HG03159 (cell line): ENCODE data around the gene SETD2.

Experiments
- ATAC-seq: cut with Tn5 transposase; IDR thresholded peaks from one replicate; pipeline ENCODE4 v1.9.1; 2021; ENCODE audit warnings: mild to moderate bottlenecking, moderate library complexity; ENCODE audit not compliant: unreplicated experiment

SETD2 gene

DNA sequence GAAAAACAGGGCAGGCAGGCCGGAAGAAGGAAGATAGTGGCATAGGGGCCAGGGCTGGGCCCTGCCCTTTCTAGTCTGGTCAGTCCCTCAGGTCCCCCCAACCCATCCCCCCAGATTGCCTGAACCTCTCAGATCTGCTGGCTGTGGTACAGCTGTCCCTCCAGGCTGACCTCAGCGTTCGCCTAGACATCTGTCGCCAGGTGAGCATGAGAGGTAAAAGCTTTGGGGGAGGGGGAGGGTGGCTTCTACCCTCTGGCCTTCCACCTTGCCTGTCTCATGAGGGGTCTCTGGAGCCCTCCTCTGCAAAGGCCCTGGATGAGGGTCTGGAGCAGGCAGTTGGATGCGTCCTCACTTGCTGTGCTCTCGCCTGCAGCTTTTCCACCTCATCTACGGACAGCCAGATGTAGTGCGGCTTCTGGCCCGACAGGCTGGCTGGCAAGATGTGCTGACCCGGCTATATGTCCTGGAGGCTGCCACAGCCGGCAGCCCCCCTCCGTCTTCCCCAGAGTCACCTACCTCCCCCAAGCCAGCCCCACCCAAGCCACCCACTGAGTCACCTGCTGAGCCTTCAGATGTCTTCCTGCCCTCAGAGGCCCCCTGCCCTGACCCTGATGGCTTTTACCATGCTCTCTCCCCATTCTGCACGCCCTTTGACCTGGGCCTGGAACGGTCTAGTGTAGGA, 164.3 kb downstream of the SETD2 start:
- no peak for ATAC-seq

DNA sequence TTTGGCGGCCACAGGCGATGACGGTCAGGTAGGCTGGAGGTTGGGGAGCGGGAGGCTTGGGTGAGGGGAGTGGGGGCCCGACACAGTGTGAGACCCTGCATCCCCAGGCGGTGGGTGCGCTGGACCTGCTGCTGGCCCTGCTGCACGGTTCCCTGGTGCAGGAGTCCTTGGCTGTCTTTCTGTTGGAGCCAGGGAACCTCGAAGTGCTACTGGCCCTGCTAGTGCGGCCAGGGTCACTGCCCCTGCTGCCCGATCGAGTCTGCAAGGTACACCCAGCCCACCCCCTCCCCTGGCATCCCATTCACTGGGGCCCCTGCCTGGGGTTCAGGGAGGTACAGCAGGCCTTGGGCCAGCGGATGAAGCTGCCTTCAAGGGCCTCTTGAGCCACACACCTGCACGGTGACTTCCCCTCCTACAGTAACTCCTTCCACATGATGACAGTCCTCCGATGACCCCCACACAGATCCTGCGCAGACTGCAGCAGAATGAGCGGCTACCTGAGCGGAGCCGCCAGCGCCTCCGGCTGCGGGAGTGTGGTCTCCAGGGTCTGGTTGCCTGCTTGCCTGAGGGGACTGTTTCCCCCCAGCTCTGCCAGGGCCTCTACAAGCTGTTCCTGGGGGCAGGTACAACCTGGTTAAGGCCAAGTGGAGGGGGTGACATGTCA, 164.9 kb downstream of the SETD2 start:
- no peak for ATAC-seq

DNA sequence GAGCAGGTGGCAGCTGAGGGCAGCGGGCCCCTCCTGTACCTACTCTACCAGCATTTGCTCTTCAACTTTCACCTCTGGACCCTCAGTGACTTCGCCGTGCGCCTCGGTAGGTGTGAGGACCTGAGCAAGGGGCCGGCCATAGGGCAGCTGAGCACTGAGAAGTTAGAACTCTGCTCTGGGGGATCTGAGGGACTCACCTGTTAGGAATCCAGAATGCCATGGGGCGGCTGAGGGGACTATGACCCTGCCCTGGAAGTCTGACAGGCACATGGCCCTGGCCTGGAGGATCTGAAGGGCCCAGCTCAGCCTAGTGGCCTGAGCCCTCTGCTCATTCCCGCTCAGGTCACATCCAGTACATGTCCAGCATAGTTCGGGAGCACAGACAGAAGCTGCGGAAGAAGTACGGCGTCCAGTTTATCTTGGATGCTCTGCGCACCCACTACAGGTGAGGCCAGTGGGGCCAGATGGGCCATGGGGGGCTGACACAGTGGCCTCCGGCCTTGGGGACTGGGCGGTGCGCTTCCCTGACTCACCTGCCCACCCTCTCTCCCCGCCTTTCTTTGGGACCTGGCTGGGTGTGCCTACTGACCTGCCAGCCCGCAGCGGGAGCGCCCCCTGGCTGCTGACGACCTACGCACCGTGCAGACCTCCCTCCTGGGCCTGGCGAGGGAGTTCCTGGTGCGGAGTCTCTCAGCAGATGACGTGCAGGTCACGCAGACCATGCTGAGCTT, 165.6 kb downstream of the SETD2 start:
- ATAC-seq, result no peak

DNA sequence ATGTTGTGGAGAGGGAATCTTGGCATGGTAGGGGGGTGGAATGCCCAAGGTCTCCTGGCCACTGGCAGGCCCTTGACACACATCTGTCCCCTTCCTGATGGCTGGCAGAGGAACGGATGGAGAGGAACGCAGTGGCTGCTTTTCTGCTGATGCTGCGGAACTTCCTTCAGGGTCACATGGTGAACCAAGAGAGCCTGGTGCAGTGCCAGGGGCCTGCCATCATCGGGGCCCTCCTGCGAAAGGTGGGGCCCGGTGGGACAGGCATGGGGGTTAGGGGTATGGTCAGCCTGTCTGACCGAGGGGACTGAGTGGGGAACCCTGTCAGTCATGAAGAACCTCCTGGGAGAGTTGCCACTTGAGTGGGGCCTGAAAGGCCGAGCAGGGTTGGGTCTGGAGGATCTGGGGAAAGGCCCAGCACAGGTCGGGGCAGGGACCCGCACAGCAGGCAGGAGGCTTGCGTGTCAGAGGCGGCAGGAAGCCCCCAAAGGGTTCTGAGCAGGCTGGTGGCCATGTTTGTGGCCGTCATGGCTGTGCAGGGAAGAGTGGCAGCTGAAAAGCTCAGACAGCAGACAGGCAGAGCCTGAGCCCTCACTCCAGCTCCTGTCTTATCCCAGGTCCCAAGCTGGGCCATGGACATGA, 166.3 kb downstream of the SETD2 start:
- no peak for ATAC-seq

DNA sequence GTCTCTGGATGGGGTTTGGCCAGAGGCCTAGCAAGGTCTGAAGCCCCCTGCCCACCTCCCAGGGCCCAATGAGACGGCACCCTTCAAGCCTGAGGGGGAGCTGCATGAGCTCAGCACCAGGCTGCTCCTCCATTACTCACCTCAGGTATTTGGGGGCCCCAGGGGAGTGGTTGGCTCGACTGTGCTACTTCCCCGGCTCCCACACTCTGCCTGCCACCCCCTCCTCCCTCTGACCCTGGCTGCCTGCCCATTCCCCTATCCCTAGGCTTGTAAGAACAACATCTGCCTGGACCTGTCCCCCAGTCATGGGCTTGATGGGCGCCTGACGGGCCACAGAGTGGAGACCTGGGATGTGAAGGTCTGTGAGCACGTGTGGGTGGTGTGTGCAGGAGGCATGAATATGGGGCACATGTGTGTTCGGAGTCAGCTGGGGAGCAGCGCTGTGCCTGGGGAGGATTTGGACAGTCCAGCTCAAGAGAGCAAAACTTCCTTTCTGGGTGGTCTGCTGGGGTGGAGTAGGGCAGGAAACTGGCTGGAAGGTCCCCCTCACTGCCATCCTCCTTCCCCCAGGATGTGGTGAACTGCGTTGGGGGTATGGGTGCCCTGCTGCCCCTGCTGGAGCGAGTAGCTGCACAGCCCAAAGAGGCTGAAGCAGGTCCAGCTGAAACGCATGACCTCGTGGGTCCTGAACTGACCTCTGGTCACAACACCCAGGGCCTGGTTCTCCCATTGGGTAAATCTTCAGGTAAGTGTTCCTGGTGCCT, 167.0 kb downstream of the SETD2 start:
- no peak for ATAC-seq

DNA sequence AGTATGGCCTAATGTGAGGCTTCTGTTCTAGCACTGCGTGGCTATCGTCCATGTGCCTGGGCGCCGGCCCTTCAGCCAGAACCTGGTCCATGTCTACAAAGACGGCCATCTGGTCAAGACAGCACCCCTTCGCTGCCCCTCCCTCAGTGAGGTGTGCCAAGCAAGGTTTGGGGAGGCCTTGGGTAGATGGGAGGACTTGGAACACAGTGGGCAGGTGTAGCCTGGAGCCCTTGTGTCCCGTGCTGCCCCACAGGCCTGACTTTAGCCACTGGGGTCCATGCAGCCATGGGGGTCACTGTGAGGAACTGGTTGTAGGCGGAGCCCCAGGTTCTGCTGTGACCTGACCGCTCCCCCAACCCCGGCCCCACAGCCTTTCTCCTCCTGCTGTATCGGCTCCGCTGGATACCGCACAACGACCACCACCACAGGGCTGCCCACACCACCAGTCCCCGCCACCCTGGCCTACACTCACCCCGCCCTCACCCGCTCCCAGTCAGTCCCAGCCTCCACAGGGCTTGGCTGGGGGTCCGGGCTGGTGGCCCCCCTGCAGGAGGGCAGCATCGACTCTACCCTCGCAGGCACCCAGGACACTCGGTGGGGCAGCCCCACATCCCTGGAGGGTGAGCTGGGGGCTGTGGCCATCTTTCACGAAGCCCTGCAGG, 167.9 kb downstream of the SETD2 start:
- no peak for ATAC-seq

DNA sequence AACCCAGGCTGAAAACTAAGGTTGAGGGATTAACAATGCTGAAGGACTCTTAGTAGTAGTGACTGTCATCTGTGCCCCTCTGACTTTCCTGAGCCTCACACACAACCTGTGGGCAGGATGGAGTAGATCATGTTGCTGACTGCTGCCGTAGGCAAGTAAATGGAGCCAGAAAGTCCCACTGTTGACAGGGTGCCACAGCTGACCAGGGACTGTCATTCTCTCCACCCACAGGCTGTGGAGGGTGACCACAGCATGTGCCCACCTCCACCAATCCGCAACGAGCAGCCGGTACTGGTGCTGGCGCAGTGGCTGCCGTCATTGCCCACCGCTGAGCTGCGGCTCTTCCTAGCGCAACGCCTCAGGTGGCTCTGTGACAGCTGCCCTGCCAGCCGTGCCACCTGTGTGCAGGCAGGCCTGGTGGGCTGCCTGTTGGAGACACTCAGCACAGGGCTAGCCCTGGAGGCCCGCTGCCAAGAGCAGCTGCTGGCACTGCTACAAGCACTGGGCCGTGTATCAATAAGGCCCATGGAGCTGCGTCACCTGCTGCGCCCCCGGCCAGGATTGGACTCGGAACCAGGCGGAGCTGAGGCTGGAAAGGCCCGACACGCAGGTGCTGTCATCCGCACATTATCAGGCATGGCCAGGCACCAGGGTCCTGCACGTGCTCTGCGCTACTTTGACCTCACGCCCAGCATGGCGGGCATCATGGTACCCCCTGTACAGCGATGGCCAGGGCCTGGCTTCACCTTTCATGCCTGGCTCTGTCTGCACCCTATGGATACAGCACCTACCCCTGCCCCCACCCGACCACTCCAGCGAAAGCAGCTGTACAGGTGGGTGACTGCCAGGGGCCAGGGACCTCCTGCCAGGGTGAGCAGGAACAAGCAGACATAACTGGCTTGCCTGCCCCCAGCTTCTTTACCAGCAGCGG, 168.8 kb downstream of the SETD2 start:
- ATAC-seq, result no peak

DNA sequence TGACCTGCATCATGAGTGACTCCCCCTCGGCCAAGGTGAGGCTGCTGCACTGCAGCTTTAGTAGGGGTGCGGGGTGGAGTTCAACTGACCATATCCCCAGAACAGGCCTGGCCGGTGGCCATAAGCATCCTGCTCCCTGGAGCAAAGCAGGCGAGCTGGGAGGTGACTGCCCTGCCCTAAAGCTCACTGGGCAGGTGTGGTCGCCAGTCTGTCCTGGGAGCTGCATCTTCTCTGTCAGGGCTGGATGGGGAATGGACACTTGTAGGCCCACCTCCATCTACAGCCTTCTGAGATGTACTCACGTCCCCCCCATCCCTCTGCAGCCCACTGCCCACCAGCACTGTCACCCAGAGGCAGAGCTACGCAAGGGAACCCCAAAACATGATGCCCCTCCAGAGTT, 169.9 kb downstream of the SETD2 start:
- no peak for ATAC-seq

DNA sequence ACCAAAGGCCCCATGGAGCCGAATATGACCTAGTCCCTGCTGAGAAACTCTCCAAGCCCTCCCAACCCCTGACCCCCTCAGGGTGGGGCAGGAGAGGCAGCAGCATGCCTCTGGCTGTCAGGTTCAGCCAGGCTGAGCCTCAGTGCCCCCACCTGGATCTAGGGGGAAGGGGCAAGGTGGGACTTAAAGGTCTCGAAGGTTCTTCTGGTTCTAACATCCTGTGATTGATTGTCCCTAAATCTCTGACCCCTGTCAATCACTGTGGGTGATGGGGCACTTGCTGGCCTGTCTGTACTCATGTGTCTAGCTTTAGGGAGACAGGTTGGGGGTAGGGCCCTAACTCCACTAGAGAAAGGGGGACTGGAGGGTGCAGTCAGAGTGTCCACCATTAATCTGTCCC, 170.6 kb downstream of the SETD2 start:
- ATAC-seq, result no peak

DNA sequence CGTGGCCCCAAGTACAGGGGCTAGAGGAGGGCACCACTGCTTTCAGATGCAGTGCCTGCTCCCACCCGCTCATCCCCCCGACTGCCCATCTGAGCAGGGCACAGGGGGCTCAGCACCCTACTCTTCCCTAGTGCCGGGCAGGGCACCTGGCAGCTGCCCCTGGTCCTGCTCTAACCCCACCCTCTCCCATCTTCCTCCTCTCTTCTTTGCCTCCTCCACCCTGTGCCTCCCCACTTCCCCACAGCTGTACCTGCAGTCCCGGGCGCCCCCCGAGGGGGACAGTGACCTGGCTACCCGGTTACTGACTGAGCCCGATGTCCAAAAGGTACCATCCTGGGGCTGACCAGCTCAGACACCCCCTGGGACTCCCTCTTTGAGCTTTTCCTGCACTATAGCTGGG, 171.7 kb downstream of the SETD2 start:
- ATAC-seq, result no peak

DNA sequence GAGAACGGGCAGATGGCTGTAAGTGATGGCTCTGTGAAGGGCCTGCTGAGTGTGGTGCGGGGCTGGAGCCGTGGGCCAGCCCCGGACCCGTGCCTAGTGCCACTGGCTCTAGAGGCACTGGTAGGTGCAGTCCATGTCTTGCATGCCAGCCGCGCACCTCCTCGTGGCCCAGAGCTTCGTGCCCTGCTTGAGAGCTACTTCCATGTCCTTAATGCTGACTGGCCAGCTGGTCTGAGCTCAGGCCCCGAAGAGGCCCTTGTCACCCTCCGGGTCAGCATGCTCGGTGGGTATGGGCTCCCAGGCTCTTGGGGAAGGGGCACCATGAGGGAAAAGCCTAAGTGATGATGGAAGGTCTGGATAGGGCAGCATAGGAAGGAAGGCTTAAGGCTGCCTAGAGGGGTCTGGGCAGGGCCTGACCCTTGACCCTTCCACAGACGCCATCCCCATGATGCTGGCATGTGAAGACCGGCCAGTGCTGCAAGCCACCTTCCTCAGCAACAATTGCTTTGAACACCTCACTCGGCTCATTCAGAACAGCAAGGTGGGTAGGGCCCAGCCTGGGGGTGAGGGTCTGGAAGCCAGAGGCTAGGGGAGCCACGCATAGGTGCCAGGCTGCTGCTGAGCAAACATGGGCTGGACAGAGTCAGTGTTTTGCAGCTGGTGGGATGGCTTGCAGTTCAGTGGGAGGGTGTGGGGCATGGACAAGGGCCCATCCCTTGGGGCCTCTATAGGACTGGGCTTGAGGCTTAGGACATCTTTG, 172.3 kb downstream of the SETD2 start:
- no peak for ATAC-seq

DNA sequence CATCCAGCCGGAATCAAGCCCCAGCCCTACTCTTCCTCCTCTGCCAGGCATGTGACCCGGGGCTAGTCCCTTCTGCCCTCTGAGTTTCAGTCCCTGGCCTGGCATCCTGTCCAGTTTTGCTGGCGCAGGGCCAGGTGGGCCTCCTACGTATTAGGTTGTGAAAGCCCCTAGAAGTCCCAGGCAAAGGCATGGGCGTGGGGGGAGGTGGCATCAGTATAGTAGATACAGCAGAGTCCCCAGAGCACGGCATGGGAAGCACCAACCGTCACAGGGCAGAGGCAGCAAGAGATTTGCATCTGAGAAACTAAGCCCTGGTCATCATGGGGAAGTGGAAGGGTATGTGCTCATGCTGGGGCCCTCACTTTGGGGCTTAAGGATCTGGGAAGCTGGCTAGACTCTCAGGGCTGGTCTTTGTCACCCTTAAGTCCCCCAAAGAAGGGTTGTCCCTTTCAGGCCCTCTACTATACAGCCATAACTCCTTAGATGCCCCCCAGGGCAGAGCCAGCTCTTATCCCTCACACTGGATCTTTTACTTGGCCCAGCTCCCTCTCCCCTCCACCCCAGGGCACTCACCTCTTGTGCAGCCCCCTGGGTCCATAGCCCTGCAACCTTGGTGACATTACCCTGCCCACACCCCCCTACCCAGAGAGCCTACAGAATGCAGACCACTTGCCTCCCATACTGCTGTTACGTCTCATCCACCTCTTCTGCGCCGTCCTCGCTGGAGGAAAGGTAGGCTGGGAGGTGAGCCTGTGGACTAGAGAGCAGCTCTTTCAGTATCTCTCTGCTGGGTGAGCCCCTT, 173.1 kb downstream of the SETD2 start:
- ATAC-seq, result no peak

DNA sequence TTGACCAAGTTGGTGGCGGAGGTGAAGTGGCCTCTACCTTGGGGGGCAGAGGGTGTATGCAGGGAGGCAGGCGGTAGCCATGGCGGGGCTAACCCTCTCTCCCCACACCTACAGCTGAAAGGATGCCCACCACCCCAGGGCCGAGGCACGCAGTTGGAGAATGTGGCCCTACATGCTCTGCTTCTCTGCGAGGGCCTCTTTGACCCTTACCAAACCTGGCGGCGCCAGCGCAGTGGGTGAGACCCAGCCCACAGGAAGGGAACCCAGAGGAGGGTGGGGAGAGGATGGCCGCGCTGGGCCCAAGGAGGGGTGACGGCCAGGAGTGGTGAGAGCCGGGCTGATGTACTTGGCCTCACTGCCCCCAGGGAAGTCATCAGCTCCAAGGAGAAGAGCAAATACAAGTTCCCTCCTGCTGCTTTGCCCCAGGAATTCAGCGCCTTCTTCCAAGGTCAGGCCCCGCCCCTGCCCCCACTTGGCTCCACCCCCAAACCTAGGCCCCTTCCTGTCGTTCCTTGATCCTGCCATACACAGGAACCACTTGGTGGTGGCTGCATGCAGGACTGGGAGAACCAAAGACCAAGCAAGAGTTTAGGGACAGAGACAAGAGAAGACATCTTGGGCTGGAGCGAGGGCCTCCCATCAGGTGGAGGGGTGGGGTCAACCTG, 174.6 kb downstream of the SETD2 start:
- no peak for ATAC-seq

DNA sequence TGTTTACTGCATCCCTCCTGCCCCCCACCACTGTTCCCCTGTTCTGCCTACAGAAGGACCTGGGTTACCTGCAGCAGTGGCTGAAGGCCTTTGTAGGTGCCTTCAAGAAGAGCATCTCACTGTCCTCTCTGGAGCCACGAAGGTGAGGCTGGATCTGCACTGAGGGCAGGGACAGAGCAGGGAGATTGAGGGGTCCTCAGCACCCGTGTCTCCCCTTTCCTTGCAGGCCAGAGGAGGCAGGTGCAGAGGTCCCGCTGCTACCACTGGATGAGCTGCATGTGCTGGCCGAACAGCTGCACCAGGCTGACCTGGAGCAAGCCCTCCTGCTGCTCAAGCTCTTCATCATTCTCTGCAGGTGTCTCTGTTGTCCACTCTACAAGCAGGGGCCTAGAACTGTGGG, 175.3 kb downstream of the SETD2 start:
- no peak for ATAC-seq

DNA sequence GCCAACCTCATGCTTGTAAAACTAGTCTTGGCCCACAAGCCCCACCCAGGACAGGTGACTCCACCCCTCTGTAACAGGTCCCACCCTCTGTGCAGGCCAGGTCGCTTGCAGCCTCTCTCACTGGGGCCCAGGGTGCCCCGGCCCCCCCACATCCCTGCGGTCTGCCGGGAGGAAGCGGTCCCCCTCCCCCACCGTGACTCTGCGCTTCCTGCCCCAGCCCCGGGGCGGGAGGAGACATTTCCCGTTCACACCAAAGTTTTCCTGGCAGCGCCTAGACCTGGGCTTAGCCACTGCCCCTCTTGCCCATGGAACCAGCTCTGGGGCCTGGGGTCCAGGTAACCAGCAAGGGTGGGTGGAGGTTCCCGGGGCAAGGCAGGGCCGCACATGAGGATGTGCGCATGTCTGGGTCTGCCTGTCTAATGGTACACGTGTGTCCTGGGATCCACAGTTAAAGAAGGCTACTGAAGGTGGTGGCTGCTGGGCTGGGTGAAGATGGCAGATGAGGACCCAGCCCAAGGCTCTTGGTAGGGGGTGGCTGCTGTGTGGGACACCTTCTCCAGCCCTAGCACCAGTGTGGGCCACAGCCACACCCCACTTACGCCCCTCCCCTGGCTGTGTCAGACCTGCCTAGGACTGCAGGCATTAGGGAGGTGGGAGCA, 176.0 kb downstream of the SETD2 start:
- ATAC-seq, result peak; percentile 74

DNA sequence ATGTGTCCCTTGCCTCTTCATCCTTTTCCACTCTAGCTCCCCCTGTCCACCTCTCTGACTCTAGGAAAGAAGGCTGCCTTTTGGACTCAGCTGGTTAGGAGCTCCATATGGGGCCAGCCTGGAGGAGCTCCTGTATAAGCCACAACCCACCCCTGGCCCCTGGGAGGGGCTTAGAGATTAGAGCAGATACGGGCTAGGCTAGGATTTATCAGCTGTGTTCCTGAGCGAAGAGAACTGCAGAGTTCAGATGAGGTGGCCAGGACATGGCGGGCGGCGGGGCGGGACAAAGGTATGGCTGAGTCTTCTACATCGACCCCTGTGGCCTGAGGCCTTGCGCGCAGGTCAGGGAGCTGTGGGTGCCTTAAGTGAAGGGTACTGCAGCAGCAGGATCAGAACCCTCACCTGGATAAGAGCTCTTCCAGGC, 176.6 kb downstream of the SETD2 start:
- ATAC-seq, result no peak
